ENCODE data around the gene KCNJ10.

KCNJ10 gene

DNA sequence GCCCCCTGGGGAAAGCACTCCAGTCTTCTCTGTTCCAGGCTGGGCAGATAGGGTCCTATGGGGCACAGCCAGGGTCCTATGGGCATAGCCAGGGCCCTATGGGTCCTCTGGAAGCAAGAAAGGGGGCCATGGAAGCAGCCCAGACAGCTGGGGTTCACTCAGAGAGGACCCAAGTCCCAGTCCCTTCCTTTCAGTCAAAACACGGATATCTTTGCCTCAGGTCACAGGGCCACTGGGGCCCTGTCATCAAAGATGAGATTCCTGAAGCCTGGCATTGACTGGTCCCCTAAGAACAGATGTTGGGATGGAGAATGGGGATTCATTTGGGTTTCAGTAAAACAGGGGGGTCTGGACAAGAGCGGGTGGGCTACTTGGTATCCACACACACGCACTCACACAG is 19.9 kb upstream of the KCNJ10 start:
- H3K27ac ChIP-seq (ENCODE audit: low read length), result no peak overlapping the region
- H2AFZ ChIP-seq (ENCODE audit: low read length), result no peak overlapping the region
- H3K9ac ChIP-seq (ENCODE audit: low read length), result no peak overlapping the region
- H3K4me1 ChIP-seq (ENCODE audit: low read length), result no peaks in the 10 kb centered on the region
- H3K27me3 ChIP-seq (replicated peaks; ENCODE audit: insufficient read depth, low read length), result no peaks in the 10 kb centered on the region
- H3K9me2 ChIP-seq (replicated peaks; ENCODE audit: insufficient read depth, low read length), result no peaks in the 10 kb centered on the region
- H3K36me3 ChIP-seq (replicated peaks; ENCODE audit: insufficient read depth, low read length), result no peaks in the 10 kb centered on the region
- no peaks in the 10 kb centered on the region for H3K79me2 ChIP-seq (ENCODE audit: low read length)
- H3K4me3 ChIP-seq (ENCODE audit: low read length), result no peak overlapping the region
- no peak for DNase-seq
- no peaks in the 10 kb centered on the region for H3K9me3 ChIP-seq (replicated peaks; ENCODE audit: insufficient read depth, low read length)
- TF ChIP-seq EZH2 (optimal IDR thresholded peaks at IDR 0.05; ENCODE audit: low read depth, low read length), result no peak
- TF ChIP-seq EZH2phosphoT487 (IDR thresholded peaks at IDR 0.05; ENCODE audit: low read length), result no peak
- TF ChIP-seq, protein P1, sequence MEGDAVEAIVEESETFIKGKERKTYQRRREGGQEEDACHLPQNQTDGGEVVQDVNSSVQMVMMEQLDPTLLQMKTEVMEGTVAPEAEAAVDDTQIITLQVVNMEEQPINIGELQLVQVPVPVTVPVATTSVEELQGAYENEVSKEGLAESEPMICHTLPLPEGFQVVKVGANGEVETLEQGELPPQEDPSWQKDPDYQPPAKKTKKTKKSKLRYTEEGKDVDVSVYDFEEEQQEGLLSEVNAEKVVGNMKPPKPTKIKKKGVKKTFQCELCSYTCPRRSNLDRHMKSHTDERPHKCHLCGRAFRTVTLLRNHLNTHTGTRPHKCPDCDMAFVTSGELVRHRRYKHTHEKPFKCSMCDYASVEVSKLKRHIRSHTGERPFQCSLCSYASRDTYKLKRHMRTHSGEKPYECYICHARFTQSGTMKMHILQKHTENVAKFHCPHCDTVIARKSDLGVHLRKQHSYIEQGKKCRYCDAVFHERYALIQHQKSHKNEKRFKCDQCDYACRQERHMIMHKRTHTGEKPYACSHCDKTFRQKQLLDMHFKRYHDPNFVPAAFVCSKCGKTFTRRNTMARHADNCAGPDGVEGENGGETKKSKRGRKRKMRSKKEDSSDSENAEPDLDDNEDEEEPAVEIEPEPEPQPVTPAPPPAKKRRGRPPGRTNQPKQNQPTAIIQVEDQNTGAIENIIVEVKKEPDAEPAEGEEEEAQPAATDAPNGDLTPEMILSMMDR (IDR thresholded peaks at IDR 0.05; ENCODE audit: low read length), result no peak
- no peaks in the 10 kb centered on the region for H4K20me1 ChIP-seq (ENCODE audit: insufficient read depth, low read length)
- H3K4me2 ChIP-seq (ENCODE audit: low read depth, low read length), result no peak overlapping the region
- H3F3A ChIP-seq (ENCODE audit: insufficient read depth, low read length), result no peaks in the 10 kb centered on the region

DNA sequence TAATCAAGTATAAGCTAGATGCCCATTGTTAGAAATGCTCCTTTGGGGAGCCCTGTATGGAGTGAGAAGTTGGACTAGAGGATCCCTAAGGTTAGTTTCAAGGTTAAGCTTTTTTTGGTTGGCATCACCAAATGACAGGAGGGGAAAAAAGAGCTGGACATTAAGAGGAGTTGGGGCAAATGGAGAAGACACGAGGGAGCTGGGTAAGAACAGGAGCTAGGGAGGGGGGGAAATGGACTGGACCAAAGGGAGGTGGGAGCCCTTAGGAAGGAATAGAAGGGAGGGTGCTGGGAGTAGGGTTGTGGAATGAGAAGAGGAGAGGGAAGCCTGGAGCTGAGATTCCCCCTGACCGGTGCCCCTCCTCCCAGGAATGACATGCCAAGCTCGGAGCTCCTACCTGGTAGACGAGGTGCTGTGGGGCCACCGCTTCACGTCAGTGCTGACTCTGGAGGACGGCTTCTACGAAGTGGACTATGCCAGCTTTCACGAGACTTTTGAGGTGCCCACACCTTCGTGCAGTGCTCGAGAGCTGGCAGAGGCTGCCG is 17.2 kb upstream of the KCNJ10 start:
- H3K9me2 ChIP-seq (replicated peaks; ENCODE audit: insufficient read depth, low read length), result no peaks in the 10 kb centered on the region
- H3K4me1 ChIP-seq (ENCODE audit: low read length), result peaks cover 5% of the 10 kb centered on the region
- no peak overlapping the region for H3K27ac ChIP-seq (ENCODE audit: low read length)
- no peak overlapping the region for H3K9ac ChIP-seq (ENCODE audit: low read length)
- no peaks in the 10 kb centered on the region for H3K36me3 ChIP-seq (replicated peaks; ENCODE audit: insufficient read depth, low read length)
- H3K9me3 ChIP-seq (replicated peaks; ENCODE audit: insufficient read depth, low read length), result no peaks in the 10 kb centered on the region
- peaks cover 15% of the 10 kb centered on the region for H3K27me3 ChIP-seq (replicated peaks; ENCODE audit: insufficient read depth, low read length)
- no peak overlapping the region for H3K4me2 ChIP-seq (ENCODE audit: low read depth, low read length)
- H3K79me2 ChIP-seq (ENCODE audit: low read length), result no peaks in the 10 kb centered on the region
- DNase-seq, result no peak
- H3K4me3 ChIP-seq (ENCODE audit: low read length), result no peak overlapping the region
- TF ChIP-seq EZH2 (optimal IDR thresholded peaks at IDR 0.05; ENCODE audit: low read depth, low read length) (no peak), EZH2phosphoT487 (IDR thresholded peaks at IDR 0.05; ENCODE audit: low read length) (no peak)
- TF ChIP-seq, protein P1 (IDR thresholded peaks at IDR 0.05; ENCODE audit: low read length), result no peak
- no peaks in the 10 kb centered on the region for H3F3A ChIP-seq (ENCODE audit: insufficient read depth, low read length)
- H2AFZ ChIP-seq (ENCODE audit: low read length), result no peak overlapping the region
- no peaks in the 10 kb centered on the region for H4K20me1 ChIP-seq (ENCODE audit: insufficient read depth, low read length)

DNA sequence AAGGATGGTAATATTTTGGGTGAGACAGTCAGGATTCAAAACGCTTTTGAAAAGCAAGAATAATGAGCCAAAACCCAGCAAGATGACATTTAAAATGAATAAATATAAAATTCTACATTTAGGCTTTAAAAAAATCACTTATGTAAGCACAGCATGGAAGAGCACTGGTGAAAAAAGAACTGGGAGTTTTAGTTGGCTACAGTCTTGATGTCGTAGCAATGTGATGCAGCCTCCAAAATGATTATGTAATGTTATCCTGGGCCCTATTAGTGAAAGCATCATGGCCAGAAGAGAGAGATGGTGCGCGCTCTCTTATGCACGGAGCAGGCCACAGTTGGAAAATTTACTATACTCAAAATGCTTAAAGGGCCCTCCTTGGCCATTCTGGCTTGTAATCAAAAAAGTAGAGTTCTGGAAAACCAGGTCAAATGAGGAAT is 16.5 kb upstream of the KCNJ10 start:
- DNase-seq, result no peak
- no peaks in the 10 kb centered on the region for H3K9me3 ChIP-seq (replicated peaks; ENCODE audit: insufficient read depth, low read length)
- peaks cover 22% of the 10 kb centered on the region for H3K27me3 ChIP-seq (replicated peaks; ENCODE audit: insufficient read depth, low read length)
- no peak overlapping the region for H2AFZ ChIP-seq (ENCODE audit: low read length)
- no peaks in the 10 kb centered on the region for H3K79me2 ChIP-seq (ENCODE audit: low read length)
- TF ChIP-seq, protein P1 (IDR thresholded peaks at IDR 0.05; ENCODE audit: low read length), result no peak
- TF ChIP-seq EZH2phosphoT487 (IDR thresholded peaks at IDR 0.05; ENCODE audit: low read length) (no peak), EZH2 (optimal IDR thresholded peaks at IDR 0.05; ENCODE audit: low read depth, low read length) (no peak)
- H3K4me2 ChIP-seq (ENCODE audit: low read depth, low read length), result no peak overlapping the region
- H4K20me1 ChIP-seq (ENCODE audit: insufficient read depth, low read length), result no peaks in the 10 kb centered on the region
- H3K4me3 ChIP-seq (ENCODE audit: low read length), result no peak overlapping the region
- no peaks in the 10 kb centered on the region for H3F3A ChIP-seq (ENCODE audit: insufficient read depth, low read length)
- no peak overlapping the region for H3K9ac ChIP-seq (ENCODE audit: low read length)
- H3K9me2 ChIP-seq (replicated peaks; ENCODE audit: insufficient read depth, low read length), result no peaks in the 10 kb centered on the region
- no peak overlapping the region for H3K27ac ChIP-seq (ENCODE audit: low read length)
- peaks cover 8% of the 10 kb centered on the region for H3K4me1 ChIP-seq (ENCODE audit: low read length)
- no peaks in the 10 kb centered on the region for H3K36me3 ChIP-seq (replicated peaks; ENCODE audit: insufficient read depth, low read length)

Data from MM.1S (cell line).